HuH-7 (cell line): ENCODE data around the gene SH3GL3.
A peak's percentile ranks its signal among the peaks of the same experiment; 100 is the strongest.

Experiments
- DNase-seq: peaks from one replicate; pipeline ENCODE4 v3.0.0; 2011; ENCODE audit warnings: low spot score

SH3GL3 gene, protein sequence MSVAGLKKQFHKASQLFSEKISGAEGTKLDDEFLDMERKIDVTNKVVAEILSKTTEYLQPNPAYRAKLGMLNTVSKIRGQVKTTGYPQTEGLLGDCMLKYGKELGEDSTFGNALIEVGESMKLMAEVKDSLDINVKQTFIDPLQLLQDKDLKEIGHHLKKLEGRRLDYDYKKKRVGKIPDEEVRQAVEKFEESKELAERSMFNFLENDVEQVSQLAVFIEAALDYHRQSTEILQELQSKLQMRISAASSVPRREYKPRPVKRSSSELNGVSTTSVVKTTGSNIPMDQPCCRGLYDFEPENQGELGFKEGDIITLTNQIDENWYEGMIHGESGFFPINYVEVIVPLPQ

DNA sequence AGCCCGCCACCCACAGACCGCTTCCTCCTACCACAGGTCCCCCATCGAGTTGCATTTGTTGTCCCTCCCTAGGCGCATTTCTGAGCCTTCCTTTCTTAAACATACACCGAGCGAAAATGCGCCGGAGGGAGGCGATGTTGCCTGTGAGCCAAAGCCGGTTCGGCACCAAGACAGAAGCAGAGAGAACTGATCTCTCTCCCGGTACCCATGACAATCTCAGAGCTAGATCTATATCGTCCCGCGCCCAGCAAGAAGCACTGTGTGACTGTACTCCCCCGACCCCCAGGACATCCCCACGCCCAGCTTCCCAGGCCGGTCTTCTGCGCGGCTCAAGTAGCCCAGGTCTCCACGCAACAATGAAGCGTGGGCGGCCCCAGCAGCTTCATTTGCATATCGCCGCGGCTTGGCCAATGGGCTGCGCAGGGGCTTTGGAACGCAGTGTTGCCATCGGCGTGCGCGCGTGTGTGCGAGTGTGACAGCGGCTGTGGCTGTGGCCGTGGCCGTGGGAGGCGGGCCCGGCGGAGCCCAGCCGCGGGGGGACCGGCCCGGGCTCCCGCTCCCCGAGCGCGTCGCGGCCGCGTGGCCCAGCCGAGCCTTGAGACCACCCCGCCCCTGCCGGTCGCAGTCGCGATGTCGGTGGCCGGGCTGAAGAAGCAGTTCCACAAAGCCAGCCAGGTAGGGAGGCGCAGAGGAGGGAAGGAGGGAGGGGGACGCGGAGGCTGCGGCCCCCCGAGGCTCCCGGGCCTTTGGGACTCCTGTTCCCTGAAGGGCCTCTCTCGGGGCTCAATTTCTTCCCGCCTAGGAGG is at the start of gene SH3GL3:
Gene SH3GL3 (plus strand): TSS at position 438 of the 806 bp plus-strand sequence. CDS start 193 bp downstream, at position 631.
- DNase-seq = no peak

DNA sequence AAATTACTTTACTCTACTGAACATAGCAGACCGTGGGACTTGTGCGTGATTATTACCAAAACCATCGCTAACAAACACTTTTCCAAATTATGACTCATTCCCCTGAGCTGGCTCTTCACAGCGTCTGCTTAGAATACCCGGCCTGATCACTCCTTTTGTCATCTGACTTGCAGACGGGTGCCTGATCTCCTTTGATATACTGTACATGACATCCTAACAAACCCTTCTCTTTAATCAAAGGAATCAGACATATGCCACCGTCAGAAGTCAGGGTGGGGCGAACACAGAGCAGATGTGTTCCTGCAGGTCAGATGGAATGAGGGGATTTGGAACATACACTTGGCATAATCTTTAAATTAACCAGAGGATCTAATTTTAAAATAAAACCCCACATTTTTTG is 48.5 kb upstream of the SH3GL3 start:
- DNase-seq = no peak

DNA sequence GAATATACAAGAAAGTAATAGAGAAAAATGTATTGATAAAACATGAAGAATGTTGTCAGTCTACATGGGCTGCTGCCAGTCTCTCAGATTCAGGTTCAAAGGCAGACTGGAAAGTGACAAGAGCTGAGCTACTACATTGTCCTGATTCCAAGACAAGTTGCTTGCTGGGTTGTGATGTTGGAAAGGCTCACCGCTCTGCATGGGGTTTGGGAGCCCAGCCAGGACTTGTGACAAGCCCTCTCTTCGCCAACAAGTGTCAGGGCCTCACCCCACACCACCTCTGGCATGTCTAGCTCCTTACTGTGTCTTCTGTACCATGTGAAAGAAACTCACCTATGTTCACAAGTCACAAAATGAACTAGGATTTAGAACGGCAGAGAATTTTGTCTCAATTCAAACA is 43.0 kb upstream of the SH3GL3 start:
- no peak for DNase-seq

- DNase-seq = no peak
Observed at GRCh38 chr15:83410532-83410931, 36.6 kb upstream of the SH3GL3 start.

GRCh38 chr15:83413054-83413719 is 34.0 kb upstream of the SH3GL3 start:
- no peak for DNase-seq

GRCh38 chr15:83422081-83422480 is 25.1 kb upstream of the SH3GL3 start:
- DNase-seq = no peak

DNA sequence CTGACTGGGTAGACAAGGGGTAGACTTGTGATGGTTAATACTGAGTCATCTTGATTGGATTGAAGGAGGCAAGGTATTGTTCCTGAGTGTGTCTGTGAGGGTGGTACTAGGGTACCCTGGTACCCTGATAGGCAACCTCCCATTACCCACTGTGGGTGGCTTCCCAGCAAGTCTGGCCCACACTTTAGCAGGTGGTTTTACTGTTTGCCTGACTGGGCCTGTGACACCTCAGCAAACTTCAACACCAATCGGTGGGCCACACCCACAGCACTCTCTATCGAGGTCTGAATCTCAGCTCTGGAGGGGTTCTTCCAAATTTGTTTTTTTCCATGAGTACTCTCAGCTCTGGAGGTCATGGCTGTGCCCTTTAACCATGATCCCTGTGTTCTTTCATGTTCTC is 24.6 kb upstream of the SH3GL3 start:
- DNase-seq = no peak

DNA sequence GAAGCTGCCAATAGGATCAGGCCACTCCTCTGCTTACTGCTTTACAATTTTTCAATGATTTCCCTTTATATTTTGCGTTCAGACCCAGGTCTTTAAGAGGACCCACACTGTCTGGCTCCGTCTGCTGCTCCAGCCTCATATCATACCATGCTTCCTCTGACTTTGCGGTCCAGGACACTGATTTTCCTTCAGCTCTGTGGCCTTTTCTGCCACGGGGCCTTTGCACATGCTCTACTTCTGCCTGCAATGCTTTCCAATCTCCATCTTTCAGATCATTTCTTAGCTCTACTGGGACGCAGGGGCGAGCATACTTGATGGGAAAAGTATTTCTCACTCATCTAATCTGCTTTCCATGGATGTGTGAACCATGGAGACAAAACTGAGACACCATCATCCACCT is 23.0 kb upstream of the SH3GL3 start:
- DNase-seq = no peak

GRCh38 chr15:83430441-83430840 is 16.7 kb upstream of the SH3GL3 start:
- DNase-seq = no peak

- no peak for DNase-seq
Observed at GRCh38 chr15:83431521-83431920, 15.6 kb upstream of the SH3GL3 start.

- no peak for DNase-seq
Observed at GRCh38 chr15:83435202-83435601, 11.9 kb upstream of the SH3GL3 start.

GRCh38 chr15:83435782-83436181 is 11.4 kb upstream of the SH3GL3 start:
- no peak for DNase-seq

- DNase-seq = peak; percentile 58
Observed at GRCh38 chr15:83436513-83437158, 10.5 kb upstream of the SH3GL3 start.

GRCh38 chr15:83443076-83443847 is 3.9 kb upstream of the SH3GL3 start:
- no peak for DNase-seq

GRCh38 chr15:83444936-83445335 is 2.2 kb upstream of the SH3GL3 start:
- DNase-seq = no peak

DNA sequence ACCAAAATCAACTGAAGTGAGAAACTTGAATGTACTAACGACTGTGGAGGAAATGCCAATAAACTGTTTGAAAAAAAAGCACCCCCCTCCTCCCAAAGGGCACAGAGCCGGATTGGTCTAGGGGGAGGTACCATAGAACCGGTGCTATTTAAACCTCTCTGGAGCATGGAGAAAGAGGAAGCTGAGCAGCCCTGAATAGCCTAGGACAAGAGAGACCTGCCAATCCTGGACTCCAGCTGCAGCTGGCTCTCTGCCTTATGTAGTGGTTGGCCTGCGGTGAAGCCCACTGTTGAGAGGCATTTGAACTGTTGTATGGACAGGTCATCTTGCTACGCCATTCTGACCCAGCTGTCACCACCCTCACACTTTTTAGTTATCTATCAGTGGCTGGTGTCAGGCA is 1.5 kb upstream of the SH3GL3 start:
- no peak for DNase-seq

- DNase-seq = no peak
Observed at GRCh38 chr15:83446417-83446816, 724 bp upstream of the SH3GL3 start.

DNA sequence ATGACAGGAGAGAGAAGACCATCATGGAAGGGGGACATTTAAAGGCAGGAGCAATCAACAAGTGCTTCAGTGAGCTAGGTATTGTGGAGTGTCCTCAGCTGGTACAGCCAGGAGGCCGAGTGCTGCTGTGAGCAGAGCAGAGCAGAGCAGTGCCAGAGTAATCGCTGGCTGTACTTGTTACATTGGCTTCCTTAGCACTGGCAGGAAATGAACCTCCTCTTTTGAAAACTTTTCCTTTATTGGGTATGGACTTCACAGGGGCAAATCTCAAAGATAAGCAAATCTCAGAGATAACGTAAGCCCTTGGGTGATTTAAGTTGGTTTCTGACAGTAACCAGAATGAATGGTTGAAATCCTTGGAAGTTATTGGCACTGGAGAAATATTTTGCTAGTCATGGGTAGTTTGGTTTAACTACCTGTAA is 2.1 kb downstream of the SH3GL3 start:
- DNase-seq = no peak

GRCh38 chr15:83449937-83450506 is 2.9 kb downstream of the SH3GL3 start:
- DNase-seq = no peak

DNA sequence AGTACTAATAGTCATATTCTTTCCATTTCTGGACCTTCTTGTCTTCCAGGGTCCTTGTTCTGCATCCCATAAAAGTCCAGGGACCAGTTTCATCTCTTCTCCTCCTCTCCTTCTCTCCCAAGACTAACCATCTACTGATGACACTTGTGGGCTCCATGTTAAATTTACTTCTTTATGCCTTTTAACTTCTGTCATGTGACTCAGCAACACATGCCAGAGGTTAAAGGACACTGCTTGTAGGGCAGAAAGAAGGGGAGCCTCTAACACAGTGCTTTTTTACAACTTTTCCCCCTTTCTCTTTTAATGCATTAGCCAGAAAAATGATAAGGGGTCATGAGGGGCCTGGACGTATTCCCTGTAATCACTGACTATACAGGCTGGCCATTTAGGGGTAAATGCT is 10.0 kb downstream of the SH3GL3 start:
- DNase-seq = no peak

DNA sequence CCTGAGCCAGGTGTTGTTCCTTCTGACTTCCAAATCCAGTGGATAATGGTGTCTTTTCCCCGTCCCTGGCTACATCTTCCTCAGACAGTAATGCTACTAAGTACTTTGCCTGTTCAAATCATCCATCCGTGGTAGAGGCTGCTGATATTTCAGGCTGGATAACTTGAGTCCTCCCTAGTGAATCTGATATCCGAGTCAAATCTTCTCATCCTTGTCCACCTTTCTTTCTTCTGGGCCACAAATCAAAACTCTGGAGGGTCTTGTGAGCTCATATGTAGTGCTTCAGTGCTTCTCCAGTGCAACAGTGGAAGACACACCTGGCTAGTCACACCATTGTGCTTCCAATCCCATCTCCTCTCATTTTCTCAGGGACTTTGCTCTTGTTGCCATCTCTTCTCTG is 11.2 kb downstream of the SH3GL3 start:
- DNase-seq = no peak
